ENCODE data around the gene EDN3. TPM values are rescaled to one million over a fixed set of nuclear protein-coding genes. Genes with fewer than 3 reads are reported as not detected.
"Not testable (repeated sequence)": the region's sequence is repeated elsewhere in the genome, so short reads cannot be mapped to it uniquely, and the experiment has no call there.

EDN3 gene
- total RNA-seq, 1 donor from 2014 or later = not detected

DNA sequence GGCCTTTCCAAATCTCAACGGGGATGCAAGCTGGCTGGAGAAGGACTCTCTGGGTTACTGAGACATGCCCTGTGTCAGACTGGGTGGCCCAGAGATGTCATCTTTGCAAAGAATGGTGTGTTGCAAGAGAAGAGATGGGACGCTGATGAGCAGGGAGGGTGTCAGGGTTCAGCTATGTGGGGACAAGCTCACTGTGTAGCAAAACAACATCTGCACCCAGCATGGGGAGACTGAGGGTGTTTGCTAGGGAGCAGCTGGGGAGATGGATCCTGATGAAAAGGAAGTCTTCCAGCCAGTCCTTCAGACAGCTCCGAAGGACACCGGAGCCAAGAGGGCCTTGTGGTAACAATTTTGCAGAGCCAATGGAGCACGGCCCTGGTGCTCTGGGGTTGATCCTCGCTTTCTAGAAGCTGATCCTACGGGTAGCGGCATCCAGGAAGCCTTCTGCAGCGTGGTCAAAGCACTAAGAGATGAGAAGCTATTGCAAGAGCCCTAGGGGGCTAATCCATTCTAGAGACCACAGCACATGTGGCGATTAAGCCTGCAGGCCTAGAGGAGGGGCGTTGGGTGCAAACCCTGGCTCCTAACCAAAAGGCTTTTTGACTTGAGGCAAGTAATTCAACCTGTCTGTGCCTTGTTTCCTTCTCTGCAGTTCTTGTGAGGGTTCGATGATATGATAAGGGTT is 39.9 kb downstream of the EDN3 start:
- H3K4me3 ChIP-seq (ENCODE audit: low read depth, low read length) = no peak overlapping the region
- TF ChIP-seq, protein P1, sequence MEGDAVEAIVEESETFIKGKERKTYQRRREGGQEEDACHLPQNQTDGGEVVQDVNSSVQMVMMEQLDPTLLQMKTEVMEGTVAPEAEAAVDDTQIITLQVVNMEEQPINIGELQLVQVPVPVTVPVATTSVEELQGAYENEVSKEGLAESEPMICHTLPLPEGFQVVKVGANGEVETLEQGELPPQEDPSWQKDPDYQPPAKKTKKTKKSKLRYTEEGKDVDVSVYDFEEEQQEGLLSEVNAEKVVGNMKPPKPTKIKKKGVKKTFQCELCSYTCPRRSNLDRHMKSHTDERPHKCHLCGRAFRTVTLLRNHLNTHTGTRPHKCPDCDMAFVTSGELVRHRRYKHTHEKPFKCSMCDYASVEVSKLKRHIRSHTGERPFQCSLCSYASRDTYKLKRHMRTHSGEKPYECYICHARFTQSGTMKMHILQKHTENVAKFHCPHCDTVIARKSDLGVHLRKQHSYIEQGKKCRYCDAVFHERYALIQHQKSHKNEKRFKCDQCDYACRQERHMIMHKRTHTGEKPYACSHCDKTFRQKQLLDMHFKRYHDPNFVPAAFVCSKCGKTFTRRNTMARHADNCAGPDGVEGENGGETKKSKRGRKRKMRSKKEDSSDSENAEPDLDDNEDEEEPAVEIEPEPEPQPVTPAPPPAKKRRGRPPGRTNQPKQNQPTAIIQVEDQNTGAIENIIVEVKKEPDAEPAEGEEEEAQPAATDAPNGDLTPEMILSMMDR (IDR thresholded peaks at IDR 0.05; ENCODE audit: insufficient read depth, low read length, poor library complexity, severe bottlenecking) = no peak

DNA sequence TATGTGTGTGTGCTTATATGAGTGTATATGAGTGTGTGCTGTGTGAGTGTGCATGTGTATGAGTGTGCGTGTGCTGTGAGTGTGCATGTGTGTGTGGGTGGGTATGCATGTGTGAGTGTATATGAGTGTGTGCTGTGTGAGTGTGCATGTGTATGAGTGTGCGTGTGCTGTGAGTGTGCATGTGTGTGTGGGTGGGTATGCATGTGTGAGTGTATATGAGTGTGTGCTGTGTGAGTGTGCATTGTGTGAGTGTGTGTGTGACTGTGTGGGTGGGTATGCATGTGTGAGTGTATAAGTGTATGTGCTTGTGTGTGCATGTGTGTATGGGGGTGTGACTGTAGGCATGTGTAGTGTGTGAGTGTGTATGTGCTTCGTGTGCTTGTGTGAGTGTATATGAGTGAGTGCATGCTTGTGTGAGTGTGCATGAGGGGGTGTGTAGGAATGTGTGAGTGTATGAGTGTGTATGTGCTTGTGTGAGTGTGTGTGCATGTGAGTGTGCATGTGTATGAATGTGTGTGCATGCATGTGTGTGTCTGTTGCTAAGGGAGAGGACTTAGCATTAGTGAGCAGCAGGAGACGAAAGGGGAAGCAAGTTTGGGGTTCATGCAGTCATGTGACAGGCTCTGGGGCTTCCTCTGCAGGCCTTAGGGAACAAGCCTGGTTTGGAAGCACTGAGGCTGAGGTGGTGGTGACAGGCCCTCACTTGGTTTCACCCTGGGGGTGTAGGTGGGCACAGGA is 41.0 kb downstream of the EDN3 start:
- not testable (repeated sequence) for H3K36me3 ChIP-seq (ENCODE audit: control insufficient read depth, insufficient read depth, low read length); DNase-seq (ENCODE audit: low read depth); H3K27me3 ChIP-seq (ENCODE audit: control insufficient read depth, insufficient read depth, low read length); H3K4me3 ChIP-seq (ENCODE audit: low read depth, low read length)

More for the DNA sequence above, 39.9 kb downstream of the EDN3 start:
- H3K27me3 ChIP-seq (ENCODE audit: control insufficient read depth, insufficient read depth, low read length) = no peaks in the 10 kb centered on the region
- H3K36me3 ChIP-seq (ENCODE audit: control insufficient read depth, insufficient read depth, low read length) = no peaks in the 10 kb centered on the region
- DNase-seq (ENCODE audit: low read depth) = no peak

DNA sequence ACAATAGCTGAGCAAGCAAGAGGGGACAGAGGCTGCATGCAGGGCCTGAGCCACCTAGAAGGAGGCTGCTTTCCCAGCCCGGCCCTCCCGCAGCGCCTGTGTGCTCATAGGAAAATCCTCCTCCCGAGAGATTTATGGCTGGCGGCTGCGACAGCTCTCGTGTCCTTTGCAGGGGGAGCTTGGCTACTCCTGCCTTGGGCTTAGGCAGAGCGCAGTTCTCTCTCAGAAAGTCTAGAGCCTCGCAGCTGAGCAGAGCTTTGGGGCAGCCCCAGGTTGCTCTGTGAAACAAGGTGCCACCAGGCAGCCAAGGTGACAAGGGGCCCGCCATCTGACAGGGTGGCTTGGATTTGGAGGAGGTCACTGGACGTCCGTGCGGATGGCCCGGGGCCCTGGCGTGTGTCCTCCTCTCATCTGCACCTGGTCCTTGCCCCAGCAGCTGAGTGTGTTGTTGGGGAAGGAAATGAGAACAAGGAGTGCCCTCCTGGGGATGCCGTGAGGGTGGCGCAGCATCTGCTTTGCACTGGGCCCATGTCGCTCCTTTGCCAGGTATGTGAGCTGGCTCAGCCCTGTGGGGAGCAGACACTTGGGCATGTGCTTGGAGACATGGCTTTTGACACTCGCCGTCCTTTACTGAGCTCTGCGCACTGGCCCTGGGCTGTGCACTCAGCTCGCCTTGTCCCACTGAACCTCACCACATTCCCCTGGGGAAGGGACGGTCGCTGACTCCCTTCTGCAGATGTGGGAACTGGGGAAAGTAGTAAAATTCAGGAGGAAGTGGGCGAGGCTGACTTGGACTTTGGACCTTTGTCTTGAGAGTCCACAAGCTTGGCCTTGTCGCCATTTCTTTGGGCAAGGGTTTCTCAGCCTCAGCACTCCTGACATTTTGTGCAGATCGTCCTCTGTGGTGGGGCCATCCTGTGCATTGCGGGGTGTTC is 41.9 kb downstream of the EDN3 start:
- H3K27me3 ChIP-seq (ENCODE audit: control insufficient read depth, insufficient read depth, low read length) = no peaks in the 10 kb centered on the region
- TF ChIP-seq, protein P1 (IDR thresholded peaks at IDR 0.05; ENCODE audit: insufficient read depth, low read length, poor library complexity, severe bottlenecking) = no peak
- H3K36me3 ChIP-seq (ENCODE audit: control insufficient read depth, insufficient read depth, low read length) = no peaks in the 10 kb centered on the region
- no peak for DNase-seq (ENCODE audit: low read depth)
- H3K4me3 ChIP-seq (ENCODE audit: low read depth, low read length) = no peak overlapping the region

DNA sequence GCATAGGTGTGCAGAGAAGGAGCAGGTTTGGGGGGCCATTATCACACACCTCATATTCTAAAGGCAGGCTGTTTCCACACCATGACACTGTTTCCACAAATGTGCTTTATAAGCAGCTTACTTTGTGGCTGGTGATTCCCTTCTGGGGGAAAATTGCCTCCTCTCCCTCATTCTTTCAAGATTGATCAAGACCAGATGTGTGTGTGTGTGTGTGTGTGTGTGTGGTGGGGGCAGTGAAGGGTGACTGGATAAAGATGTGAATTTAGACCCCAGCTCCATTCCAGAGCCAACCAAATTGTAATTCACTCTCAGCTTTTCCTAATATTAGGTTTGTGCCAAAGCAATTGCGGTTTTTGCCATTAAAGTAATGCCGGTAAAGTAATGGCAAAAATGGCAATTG is 45.6 kb downstream of the EDN3 start:
- no peak overlapping the region for H3K4me3 ChIP-seq (ENCODE audit: low read depth, low read length)
- H3K27me3 ChIP-seq (ENCODE audit: control insufficient read depth, insufficient read depth, low read length) = no peaks in the 10 kb centered on the region
- TF ChIP-seq, protein P1 (IDR thresholded peaks at IDR 0.05; ENCODE audit: insufficient read depth, low read length, poor library complexity, severe bottlenecking) = no peak
- no peak for DNase-seq (ENCODE audit: low read depth)
- no peaks in the 10 kb centered on the region for H3K36me3 ChIP-seq (ENCODE audit: control insufficient read depth, insufficient read depth, low read length)

DNA sequence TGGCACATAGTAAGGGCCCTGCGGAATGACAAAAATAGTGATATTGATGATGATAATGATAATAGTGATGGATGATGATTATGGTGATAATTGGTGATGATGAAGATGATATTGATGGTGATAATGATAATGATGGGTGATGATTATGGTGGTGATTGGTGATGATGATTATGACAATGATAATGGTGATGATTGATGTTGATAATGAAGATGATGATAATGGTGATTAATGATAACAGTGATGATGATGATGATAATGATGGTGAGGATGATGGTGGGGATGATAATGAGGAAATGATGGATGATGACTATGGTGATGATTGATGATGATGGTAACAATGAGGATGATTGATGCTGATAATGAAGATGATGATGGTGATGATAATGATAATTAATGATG is 48.9 kb downstream of the EDN3 start:
- Histone ChIP-seq H3K36me3 (ENCODE audit: control insufficient read depth, insufficient read depth, low read length) (no peaks in the 10 kb centered on the region), H3K27me3 (ENCODE audit: control insufficient read depth, insufficient read depth, low read length) (no peaks in the 10 kb centered on the region), H3K4me3 (ENCODE audit: low read depth, low read length) (no peak overlapping the region)
- DNase-seq (ENCODE audit: low read depth) = no peak
- TF ChIP-seq, protein P1 (IDR thresholded peaks at IDR 0.05; ENCODE audit: insufficient read depth, low read length, poor library complexity, severe bottlenecking) = no peak

Measured in kidney epithelial cell (primary cell).